Upper lobe of right lung (tissue), 1 donor: ENCODE data around the gene ZNF521. TPM values are rescaled to one million over a fixed set of nuclear protein-coding genes. Genes with fewer than 3 reads are reported as not detected.
A peak's percentile ranks its signal among the peaks of the same experiment; 100 is the strongest.

ENCODE experiments used
- ATAC-seq: fragments of 200-7000 bp; cut with Tn5 transposase; one replicate; pipeline ENCODE4 v1.9.1; 2020; ENCODE audit warnings: mild to moderate bottlenecking, moderate library complexity
- DNase-seq: peaks from one replicate; pipeline ENCODE4 v3.0.0-alpha.2; 2020
- H3K27ac ChIP-seq: fragments of 200-600 bp; one replicate; pipeline ENCODE4 v1.8.0; 2022
- H3K27me3 ChIP-seq: fragments of 200-600 bp; one replicate; pipeline ENCODE4 v1.8.0; 2022; ENCODE audit warnings: mild to moderate bottlenecking
- H3K36me3 ChIP-seq: fragments of 200-600 bp; one replicate; pipeline ENCODE4 v1.8.0; 2022
- H3K4me1 ChIP-seq: fragments of 200-600 bp; one replicate; pipeline ENCODE4 v1.8.0; 2022
- H3K4me3 ChIP-seq: fragments of 200-600 bp; one replicate; pipeline ENCODE4 v1.8.0; 2022; ENCODE audit warnings: mild to moderate bottlenecking
- H3K9me3 ChIP-seq: fragments of 200-600 bp; one replicate; pipeline ENCODE4 v1.8.0; 2022
- intact Hi-C: fragments of 100-400 bp; cut with DNase I; formaldehyde crosslinking; loops from one replicate; pipeline ENCODE4 v1.11.0; 2022
- total RNA-seq: library from RNA; stranded (reverse); fragmentation: NEBNext Ultra II Directional; extraction: Animal tissue kit (Norgen Biotek cat#: 25700); gene quantifications from one replicate; pipeline ENCODE4 v1.2.1, GENCODE V29; 2021
- TF ChIP-seq, protein P1 (sequence below): fragments of 200-600 bp; IDR thresholded peaks from one replicate; pipeline ENCODE4 v1.8.0; 2022; ENCODE audit warnings: antibody characterized with exemption
- donor health status: DM: no; HTN: yes; CAD: no; lungs with severe emphysema.

Gene ZNF521
- total RNA-seq, 1 donor from 2014 or later = 25.0 TPM

DNA sequence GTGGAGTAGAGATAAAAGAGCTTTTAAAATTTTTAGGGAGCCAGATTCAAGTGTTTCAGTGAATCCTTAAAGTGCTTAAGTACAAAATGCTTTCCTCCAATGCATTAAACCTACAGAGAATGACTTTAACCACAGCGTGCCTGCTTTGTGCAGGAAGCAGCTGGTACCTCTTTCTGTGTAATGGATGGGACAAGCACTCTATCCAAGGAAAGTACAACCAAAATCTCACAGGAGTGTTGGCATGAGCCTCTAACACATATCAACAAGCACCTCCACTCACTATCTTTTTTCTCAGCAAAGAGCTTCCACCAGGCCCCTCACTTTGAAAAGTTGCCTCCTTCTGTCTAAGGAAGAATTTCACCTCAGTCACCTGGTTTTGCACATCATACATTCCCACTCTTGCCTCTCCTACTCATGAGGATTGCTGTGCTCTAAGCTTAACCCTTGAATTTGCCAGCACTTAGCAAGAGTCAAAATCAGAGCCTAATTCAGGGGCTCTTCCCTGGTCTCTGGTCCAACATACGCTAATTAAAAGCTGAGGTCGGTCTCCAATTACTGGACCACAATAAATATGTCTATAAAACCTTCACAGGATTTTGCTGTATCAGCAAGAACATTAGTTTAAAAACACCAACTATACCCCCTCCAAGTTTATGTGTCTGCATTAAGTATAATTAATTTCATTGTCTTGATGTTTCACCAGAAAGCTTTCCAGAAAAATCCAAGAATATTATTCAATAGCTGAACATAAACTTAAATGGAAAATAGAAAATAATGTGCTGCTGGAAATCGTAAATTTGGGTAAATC lies 68.9 kb downstream of the ZNF521 start:
- no peaks in the 10 kb centered on the region for H3K4me1 ChIP-seq
- no peaks in the 10 kb centered on the region for H3K9me3 ChIP-seq
- H3K27me3 ChIP-seq = no peaks in the 10 kb centered on the region
- no peak overlapping the region for H3K27ac ChIP-seq
- H3K36me3 ChIP-seq = no peaks in the 10 kb centered on the region
- TF ChIP-seq, protein P1, sequence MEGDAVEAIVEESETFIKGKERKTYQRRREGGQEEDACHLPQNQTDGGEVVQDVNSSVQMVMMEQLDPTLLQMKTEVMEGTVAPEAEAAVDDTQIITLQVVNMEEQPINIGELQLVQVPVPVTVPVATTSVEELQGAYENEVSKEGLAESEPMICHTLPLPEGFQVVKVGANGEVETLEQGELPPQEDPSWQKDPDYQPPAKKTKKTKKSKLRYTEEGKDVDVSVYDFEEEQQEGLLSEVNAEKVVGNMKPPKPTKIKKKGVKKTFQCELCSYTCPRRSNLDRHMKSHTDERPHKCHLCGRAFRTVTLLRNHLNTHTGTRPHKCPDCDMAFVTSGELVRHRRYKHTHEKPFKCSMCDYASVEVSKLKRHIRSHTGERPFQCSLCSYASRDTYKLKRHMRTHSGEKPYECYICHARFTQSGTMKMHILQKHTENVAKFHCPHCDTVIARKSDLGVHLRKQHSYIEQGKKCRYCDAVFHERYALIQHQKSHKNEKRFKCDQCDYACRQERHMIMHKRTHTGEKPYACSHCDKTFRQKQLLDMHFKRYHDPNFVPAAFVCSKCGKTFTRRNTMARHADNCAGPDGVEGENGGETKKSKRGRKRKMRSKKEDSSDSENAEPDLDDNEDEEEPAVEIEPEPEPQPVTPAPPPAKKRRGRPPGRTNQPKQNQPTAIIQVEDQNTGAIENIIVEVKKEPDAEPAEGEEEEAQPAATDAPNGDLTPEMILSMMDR = no peak
- no peak overlapping the region for H3K4me3 ChIP-seq
- ATAC-seq (no peak), DNase-seq (no peak)
- intact Hi-C loops = no loop called here

DNA sequence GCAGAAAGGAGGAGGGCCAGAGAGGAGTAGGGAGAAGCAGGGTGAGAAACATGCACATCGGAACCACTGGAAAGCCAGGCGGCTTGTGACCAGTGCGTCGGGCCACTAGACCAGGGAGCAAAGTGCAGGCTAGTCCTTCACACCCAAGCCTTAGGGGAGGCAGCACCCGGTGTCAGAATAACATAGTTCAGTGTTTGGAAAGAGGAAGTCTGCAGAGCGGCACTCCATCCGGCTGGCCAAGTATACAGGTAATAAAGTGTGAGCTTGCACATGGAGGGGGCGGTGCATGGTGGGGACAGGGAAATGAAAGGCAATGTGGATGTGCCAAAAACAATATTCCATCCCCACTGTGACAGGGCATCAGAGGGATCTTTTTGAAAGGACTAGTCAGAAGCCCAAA lies 69.7 kb downstream of the ZNF521 start:
- no peaks in the 10 kb centered on the region for H3K27me3 ChIP-seq
- no peak overlapping the region for H3K27ac ChIP-seq
- TF ChIP-seq, protein P1 = no peak
- H3K9me3 ChIP-seq = no peaks in the 10 kb centered on the region
- no peak overlapping the region for H3K4me3 ChIP-seq
- H3K4me1 ChIP-seq = no peaks in the 10 kb centered on the region
- intact Hi-C loops = no loop called here
- DNase-seq (no peak), ATAC-seq (peak; percentile 46)
- H3K36me3 ChIP-seq = no peaks in the 10 kb centered on the region

DNA sequence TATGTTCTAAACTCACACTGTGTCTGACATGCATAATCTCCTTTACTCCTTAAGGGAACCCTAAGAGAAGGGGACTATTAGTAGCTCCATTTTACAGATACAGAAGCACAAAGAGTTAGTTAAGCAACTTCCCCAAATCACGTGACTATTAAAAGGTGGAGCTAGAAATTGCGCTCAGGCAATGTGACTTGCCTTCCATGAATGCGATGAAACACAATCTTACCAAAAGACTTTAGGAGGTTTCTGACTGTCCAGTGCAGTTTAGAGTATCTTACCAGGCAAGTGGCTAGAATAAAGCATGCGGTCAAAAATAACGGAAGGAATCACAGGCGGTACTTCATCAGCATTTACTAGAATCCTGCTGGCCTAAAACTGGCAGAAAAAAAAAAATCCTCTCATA lies 70.4 kb downstream of the ZNF521 start:
- Histone ChIP-seq H3K27ac (no peak overlapping the region), H3K9me3 (no peaks in the 10 kb centered on the region), H3K4me3 (no peak overlapping the region), H3K27me3 (no peaks in the 10 kb centered on the region), H3K36me3 (no peaks in the 10 kb centered on the region), H3K4me1 (no peaks in the 10 kb centered on the region)
- ATAC-seq (no peak), DNase-seq (no peak)
- intact Hi-C loops = no loop called here
- TF ChIP-seq, protein P1 = no peak

DNA sequence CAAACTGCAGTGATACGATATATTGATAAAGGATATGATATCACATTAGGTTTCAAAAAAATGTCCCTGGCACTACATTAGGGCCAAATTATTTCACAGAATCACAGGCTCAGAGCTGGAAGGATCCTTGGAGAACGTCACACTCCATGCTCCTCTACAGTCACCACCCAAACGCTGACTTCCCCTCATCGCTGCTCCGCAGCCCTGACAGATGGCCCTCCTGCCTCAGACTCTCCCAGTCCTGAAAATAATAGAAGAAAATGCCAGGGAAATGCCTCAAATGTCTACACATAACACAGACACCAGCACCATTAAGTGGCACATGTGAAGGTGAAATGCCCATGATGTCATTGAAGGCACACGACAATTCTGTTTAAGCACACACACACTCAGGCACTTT lies 72.0 kb downstream of the ZNF521 start:
- intact Hi-C loops = no loop called here
- TF ChIP-seq, protein P1 = no peak
- no peaks in the 10 kb centered on the region for H3K4me1 ChIP-seq
- DNase-seq = no peak
- no peak overlapping the region for H3K4me3 ChIP-seq
- no peaks in the 10 kb centered on the region for H3K27me3 ChIP-seq
- H3K9me3 ChIP-seq = no peaks in the 10 kb centered on the region
- no peak for ATAC-seq
- no peak overlapping the region for H3K27ac ChIP-seq
- H3K36me3 ChIP-seq = no peaks in the 10 kb centered on the region

DNA sequence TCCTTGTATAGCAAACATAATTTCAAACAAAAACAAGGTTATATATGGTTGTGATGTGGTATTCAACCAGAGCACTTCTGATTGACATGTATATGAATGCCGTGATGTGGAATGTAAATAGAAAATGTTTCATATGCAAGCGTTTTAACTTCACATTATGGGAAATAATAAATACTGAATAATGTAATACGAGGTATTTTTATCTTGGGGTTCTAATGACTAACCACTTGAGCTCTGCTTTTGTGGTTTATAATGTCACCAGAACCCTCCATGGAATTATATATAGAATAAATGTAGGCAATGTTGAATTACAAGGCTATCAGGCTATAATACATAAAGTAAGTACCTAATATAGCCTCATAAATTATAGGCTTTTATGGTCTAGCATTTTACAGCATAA lies 72.4 kb downstream of the ZNF521 start:
- Histone ChIP-seq H3K9me3 (no peaks in the 10 kb centered on the region), H3K36me3 (no peaks in the 10 kb centered on the region), H3K27ac (no peak overlapping the region), H3K4me3 (no peak overlapping the region), H3K27me3 (no peaks in the 10 kb centered on the region), H3K4me1 (no peaks in the 10 kb centered on the region)
- TF ChIP-seq, protein P1 = no peak
- intact Hi-C loops = no loop called here
- ATAC-seq (no peak), DNase-seq (no peak)
